ENCODE measurements around the gene PIK3C2B.

The PIK3C2B gene

GRCh38 chr1:204459706-204460105 is 34.9 kb downstream of the PIK3C2B start:
- no peak for DNase-seq

- DNase-seq, result no peak
These were observed 36.9 kb downstream of the PIK3C2B start for GRCh38 chr1:204457666-204458065.

GRCh38 chr1:204456826-204457442 is 37.7 kb downstream of the PIK3C2B start:
- no peak for DNase-seq

GRCh38 chr1:204455831-204456145 is 38.8 kb downstream of the PIK3C2B start:
- DNase-seq, result no peak

GRCh38 chr1:204455063-204455830 is 39.4 kb downstream of the PIK3C2B start:
- DNase-seq, result no peak

- DNase-seq, result no peak
These were observed 40.1 kb downstream of the PIK3C2B start for GRCh38 chr1:204454476-204454875.

- DNase-seq, result no peak
These were observed 41.3 kb downstream of the PIK3C2B start for GRCh38 chr1:204453141-204453772.

GRCh38 chr1:204451352-204452124 is 43.1 kb downstream of the PIK3C2B start:
- no peak for DNase-seq

GRCh38 chr1:204450461-204451257 is 43.9 kb downstream of the PIK3C2B start:
- no peak for DNase-seq

- no peak for DNase-seq
These were observed 44.8 kb downstream of the PIK3C2B start for GRCh38 chr1:204449678-204450280.

GRCh38 chr1:204448991-204449677 is 45.5 kb downstream of the PIK3C2B start:
- no peak for DNase-seq

- no peak for DNase-seq
These were observed 46.2 kb downstream of the PIK3C2B start for GRCh38 chr1:204448344-204448964.

GRCh38 chr1:204447736-204448135 is 46.9 kb downstream of the PIK3C2B start:
- no peak for DNase-seq

- no peak for DNase-seq
These were observed 47.4 kb downstream of the PIK3C2B start for GRCh38 chr1:204447190-204447589.

- DNase-seq, result peak; percentile 94
These were observed 48.0 kb downstream of the PIK3C2B start for GRCh38 chr1:204446413-204447111.

- DNase-seq, result peak; percentile 46
These were observed 48.7 kb downstream of the PIK3C2B start for GRCh38 chr1:204445860-204446412.
